GM23248 (cell line): ENCODE measurements around the gene FRAS1.

Experiments used
- EZH2 ChIP-seq: fragments of 200-600 bp; sonication (generic); IDR thresholded peaks from 2 replicates; pipeline ENCODE4 v1.6.1; 2018; ENCODE audit warnings: antibody characterized with exemption, mild to moderate bottlenecking; ENCODE audit not compliant: insufficient read depth, poor library complexity, severe bottlenecking
- EZH2phosphoT487 ChIP-seq: fragments of 200-600 bp; sonication (generic); IDR thresholded peaks from 2 replicates; pipeline ENCODE4 v1.6.1; 2018; ENCODE audit warnings: antibody characterized with exemption, moderate library complexity, mild to moderate bottlenecking, low read depth; ENCODE audit not compliant: insufficient read depth

DNA sequence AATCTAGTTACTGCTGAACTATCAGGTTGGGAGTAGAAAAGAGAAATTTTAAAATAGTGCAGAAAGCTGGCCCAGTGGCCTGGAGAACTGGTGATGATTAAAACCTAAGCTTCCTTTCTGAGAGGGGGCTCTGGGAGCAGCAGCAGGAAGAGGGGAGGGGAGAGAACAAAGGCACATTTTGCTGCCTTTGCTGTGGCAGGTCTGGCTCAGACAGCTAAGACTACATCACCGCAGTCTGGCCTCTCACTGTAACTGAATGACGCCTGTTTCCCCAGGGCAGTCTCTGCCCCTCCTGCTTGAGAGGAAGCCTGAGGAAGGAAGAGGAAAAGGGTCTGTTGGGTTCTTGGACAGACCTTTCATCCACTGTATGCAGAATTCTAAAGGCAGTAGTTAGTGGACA lies 148.5 kb downstream of the FRAS1 start:
- TF ChIP-seq EZH2 (no peak), EZH2phosphoT487 (no peak)
